Kidney epithelial cell (primary cell): ENCODE measurements around the gene RPAP2. TPM values are rescaled to one million over a fixed set of nuclear protein-coding genes. Genes with fewer than 3 reads are reported as not detected.
"Not testable (repeated sequence)": the region's sequence is repeated elsewhere in the genome, so short reads cannot be mapped to it uniquely, and the experiment has no call there.

Experiments
- DNase-seq: peaks from one replicate; pipeline ENCODE4 v3.0.0-alpha.2; 2010; ENCODE audit warnings: low read depth
- H3K27me3 ChIP-seq: 2 replicates; pipeline ENCODE4 v1.6.0; 2011; ENCODE audit warnings: low read length; ENCODE audit not compliant: control insufficient read depth, insufficient read depth
- H3K36me3 ChIP-seq: 2 replicates; pipeline ENCODE4 v1.5.1; 2011; ENCODE audit warnings: low read length; ENCODE audit not compliant: control insufficient read depth, insufficient read depth
- H3K4me3 ChIP-seq: 2 replicates; pipeline ENCODE4 v1.5.1; 2011; ENCODE audit warnings: low read depth, mild to moderate bottlenecking, control low read depth, low read length
- total RNA-seq: library from RNA; depleted of rRNA; stranded (reverse); fragments of >200 nt; gene quantifications from 2 replicates; pipeline ENCODE4 v1.2.3, GENCODE V29; 2015
- TF ChIP-seq, protein P1 (sequence below): IDR thresholded peaks from 2 replicates; pipeline ENCODE4 v1.5.1; 2011; ENCODE audit warnings: mild to moderate bottlenecking, moderate library complexity, low read length, control low read depth, inconsistent platforms; ENCODE audit not compliant: insufficient read depth, poor library complexity, severe bottlenecking

RPAP2 gene
- total RNA-seq, 1 donor from 2014 or later: 18.7 TPM

DNA sequence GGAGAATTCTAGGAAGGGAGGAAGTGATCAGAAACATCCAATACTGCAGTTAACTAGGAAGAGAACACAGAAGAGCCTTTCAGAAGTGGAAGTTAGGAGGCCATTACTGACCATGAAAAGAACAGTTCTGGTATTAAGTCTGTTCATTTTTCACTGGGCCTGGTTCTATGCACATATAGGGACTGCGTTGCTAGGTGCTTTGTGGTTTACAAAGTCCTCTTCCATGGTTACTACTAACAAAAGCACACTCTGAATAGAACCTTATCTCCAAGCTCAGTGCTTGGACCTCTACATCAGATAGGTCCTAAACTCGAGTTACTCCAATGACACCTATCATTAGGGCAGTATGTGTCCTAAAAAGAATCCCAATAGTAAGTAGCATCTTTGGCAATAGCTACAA lies 75.4 kb downstream of the RPAP2 start:
- TF ChIP-seq, protein P1, sequence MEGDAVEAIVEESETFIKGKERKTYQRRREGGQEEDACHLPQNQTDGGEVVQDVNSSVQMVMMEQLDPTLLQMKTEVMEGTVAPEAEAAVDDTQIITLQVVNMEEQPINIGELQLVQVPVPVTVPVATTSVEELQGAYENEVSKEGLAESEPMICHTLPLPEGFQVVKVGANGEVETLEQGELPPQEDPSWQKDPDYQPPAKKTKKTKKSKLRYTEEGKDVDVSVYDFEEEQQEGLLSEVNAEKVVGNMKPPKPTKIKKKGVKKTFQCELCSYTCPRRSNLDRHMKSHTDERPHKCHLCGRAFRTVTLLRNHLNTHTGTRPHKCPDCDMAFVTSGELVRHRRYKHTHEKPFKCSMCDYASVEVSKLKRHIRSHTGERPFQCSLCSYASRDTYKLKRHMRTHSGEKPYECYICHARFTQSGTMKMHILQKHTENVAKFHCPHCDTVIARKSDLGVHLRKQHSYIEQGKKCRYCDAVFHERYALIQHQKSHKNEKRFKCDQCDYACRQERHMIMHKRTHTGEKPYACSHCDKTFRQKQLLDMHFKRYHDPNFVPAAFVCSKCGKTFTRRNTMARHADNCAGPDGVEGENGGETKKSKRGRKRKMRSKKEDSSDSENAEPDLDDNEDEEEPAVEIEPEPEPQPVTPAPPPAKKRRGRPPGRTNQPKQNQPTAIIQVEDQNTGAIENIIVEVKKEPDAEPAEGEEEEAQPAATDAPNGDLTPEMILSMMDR: no peak
- DNase-seq: no peak
- H3K36me3 ChIP-seq: no peaks in the 10 kb centered on the region
- no peak overlapping the region for H3K4me3 ChIP-seq
- H3K27me3 ChIP-seq: no peaks in the 10 kb centered on the region

DNA sequence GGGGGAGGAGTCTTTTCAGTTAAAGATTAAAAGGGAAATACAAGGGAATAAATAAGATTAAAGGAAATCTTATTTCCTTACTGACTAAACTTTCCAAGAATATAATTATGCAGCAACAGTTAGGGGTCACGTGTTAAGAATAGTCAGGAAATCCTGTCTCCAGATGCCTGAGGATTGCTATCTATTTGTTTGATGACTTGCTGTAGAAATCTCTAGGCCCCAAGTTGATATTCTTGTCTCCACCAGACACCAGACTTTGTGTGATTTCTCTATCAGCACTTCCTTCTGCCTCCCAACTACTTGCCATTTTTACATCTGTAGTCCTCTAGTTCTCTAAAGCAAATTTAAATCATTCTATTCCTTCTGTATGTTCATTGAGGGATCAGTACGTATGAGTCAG lies 77.5 kb downstream of the RPAP2 start:
- no peak for DNase-seq
- no peaks in the 10 kb centered on the region for H3K36me3 ChIP-seq
- no peaks in the 10 kb centered on the region for H3K27me3 ChIP-seq
- TF ChIP-seq, protein P1: no peak
- no peak overlapping the region for H3K4me3 ChIP-seq

DNA sequence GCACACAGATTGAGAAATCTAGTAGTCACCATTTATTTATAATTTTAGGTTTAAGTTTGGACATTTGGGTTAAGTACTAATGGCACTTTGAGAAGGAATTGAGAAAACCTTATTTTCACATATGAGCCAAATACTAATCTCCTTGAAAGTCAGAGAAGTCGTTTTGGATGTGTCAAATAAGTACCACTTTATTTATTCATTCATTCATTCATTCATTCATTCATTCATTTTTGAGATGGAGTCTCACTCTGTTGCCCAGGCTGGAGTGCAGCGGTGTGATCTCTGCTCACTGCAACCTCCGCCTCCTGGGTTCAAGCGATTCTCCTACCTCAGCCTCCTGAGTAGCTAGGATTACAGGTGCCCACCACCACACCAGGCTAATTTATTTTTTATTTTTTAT lies 79.1 kb downstream of the RPAP2 start:
- not testable (repeated sequence) for H3K36me3 ChIP-seq, DNase-seq, H3K27me3 ChIP-seq, H3K4me3 ChIP-seq

DNA sequence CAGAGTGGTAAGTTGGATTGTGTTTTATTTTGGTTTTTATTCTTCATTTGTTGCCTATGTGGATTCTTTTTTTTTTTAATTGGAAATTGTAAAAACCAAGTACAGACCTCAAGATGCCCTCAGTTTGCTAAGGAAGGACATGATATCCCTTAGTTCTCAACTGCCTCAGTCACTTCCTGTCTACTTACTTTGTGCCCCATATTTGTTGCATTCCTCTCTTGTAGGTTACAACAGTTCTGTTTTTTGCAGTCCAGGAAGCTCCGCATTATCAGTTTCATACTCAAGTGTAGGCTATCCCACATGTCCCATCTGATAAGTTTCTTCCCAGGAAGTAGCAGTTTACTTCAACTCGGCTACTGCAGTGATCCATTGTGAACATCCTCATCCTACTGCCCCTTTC lies 82.0 kb downstream of the RPAP2 start:
- TF ChIP-seq, protein P1: no peak
- H3K36me3 ChIP-seq: no peaks in the 10 kb centered on the region
- no peak overlapping the region for H3K4me3 ChIP-seq
- no peak for DNase-seq
- no peaks in the 10 kb centered on the region for H3K27me3 ChIP-seq

DNA sequence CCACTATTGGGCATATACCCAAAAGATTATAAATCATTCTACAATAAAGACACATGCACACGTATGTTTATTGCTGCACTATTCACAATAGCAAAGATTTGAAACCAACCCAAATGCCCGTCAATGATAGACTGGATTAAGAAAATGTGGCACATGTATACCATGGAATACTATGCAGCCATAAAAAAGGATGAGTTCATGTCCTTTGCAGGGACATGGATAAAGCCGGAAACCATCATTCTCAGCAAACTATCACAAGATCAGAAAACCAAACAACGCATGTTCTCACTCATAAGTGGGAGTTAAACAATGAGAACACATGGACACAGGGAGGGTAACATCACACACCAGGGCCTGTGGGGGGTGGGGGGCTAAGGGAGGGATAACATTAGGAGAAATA lies 95.1 kb downstream of the RPAP2 start:
- not testable (repeated sequence) for H3K4me3 ChIP-seq, H3K36me3 ChIP-seq, DNase-seq, H3K27me3 ChIP-seq

DNA sequence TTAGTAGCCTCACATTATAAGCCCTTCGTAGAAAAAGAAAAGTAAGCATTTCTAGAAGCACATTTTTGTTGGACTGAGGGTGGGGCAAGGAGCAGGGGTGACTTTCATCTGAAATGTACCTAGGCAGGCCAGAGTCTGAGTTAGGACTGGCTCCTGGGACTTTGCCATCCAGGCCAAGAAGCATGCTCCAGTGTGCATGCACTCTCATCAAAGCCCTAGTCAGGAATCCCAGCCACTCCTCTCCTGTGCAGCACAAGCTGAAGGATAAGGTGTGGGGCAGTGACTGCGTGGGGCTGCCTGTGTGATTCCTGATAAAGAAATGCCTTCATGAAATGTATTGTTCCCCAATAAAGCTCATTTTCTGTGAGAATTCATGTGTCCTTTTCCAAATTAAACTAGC lies 99.7 kb downstream of the RPAP2 start:
- Histone ChIP-seq H3K4me3 (no peak overlapping the region), H3K36me3 (no peaks in the 10 kb centered on the region), H3K27me3 (no peaks in the 10 kb centered on the region)
- DNase-seq: no peak
- TF ChIP-seq, protein P1: no peak

DNA sequence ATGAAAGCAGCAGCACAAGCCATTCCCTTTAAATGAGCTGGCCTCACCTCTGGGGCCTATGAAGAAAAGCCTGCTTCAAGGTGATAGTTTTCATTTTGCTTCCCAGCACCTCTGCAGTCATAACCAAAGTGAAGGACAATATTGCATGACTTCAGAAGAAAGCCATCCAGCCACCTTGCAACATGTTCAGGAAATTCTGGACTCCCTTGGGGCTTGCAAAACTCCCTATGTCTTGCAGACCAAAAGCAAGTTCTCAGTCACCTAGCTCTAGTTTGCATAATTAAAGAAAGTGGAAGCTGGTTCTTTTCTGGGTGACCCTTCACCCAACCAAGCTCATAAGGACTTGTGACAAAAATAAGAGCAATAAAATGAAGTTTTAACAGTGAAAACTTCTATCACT lies 100.2 kb downstream of the RPAP2 start:
- H3K27me3 ChIP-seq: no peaks in the 10 kb centered on the region
- TF ChIP-seq, protein P1: no peak
- no peaks in the 10 kb centered on the region for H3K36me3 ChIP-seq
- H3K4me3 ChIP-seq: no peak overlapping the region
- no peak for DNase-seq
